ENCODE measurements around the gene EFNA5. TPM values are rescaled to one million over a fixed set of nuclear protein-coding genes. Genes with fewer than 3 reads are reported as not detected.

The EFNA5 gene
- total RNA-seq, 1 experiment from 2014 or later, result 1.5 TPM

GRCh38 chr5:107457881-107458280 is 212.9 kb downstream of the EFNA5 start:
- Histone ChIP-seq H3K36me3 (ENCODE audit: control insufficient read depth, insufficient read depth, low read length) (no peaks in the 10 kb centered on the region), H3K27me3 (replicated peaks; ENCODE audit: control insufficient read depth, insufficient read depth, low read length) (no peaks in the 10 kb centered on the region), H3K4me1 (peaks cover 34% of the 10 kb centered on the region), H3K4me3 (ENCODE audit: low read depth, low read length) (no peak overlapping the region), H3K9me3 (no peaks in the 10 kb centered on the region)
- Mint-ChIP-seq H3K27me3 (ENCODE audit: insufficient read depth, unreplicated experiment) (no peaks in the 10 kb centered on the region), H3K9me3 (ENCODE audit: unreplicated experiment) (no peaks in the 10 kb centered on the region), H3K4me3 (ENCODE audit: unreplicated experiment) (no peak overlapping the region), H3K36me3 (ENCODE audit: insufficient read depth, unreplicated experiment) (no peaks in the 10 kb centered on the region), H3K4me1 (ENCODE audit: low read depth, unreplicated experiment) (peaks cover 42% of the 10 kb centered on the region), H3K27ac (ENCODE audit: unreplicated experiment) (no peak overlapping the region)
- intact Hi-C loops (cut with micrococcal nuclease; ENCODE audit: unreplicated experiment), result loop anchor here (5.0 kb wide), 2 partner anchors 76 to 114 kb away; no protein-coding TSS in a partner anchor
- POLR2A ChIA-PET, result no interaction called here
- no TSS peak for BruUV-seq (replicated peaks)
- CTCF ChIA-PET, result no interaction called here
- no peak for DNase-seq
- TF ChIP-seq, protein P1, sequence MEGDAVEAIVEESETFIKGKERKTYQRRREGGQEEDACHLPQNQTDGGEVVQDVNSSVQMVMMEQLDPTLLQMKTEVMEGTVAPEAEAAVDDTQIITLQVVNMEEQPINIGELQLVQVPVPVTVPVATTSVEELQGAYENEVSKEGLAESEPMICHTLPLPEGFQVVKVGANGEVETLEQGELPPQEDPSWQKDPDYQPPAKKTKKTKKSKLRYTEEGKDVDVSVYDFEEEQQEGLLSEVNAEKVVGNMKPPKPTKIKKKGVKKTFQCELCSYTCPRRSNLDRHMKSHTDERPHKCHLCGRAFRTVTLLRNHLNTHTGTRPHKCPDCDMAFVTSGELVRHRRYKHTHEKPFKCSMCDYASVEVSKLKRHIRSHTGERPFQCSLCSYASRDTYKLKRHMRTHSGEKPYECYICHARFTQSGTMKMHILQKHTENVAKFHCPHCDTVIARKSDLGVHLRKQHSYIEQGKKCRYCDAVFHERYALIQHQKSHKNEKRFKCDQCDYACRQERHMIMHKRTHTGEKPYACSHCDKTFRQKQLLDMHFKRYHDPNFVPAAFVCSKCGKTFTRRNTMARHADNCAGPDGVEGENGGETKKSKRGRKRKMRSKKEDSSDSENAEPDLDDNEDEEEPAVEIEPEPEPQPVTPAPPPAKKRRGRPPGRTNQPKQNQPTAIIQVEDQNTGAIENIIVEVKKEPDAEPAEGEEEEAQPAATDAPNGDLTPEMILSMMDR (IDR thresholded peaks at IDR 0.05; ENCODE audit: insufficient read depth in 1 of 2, low read depth in 1 of 2, low read length in 1 of 2, severe bottlenecking in 1 of 2, unreplicated experiment in 1 of 2), result no peak

DNA sequence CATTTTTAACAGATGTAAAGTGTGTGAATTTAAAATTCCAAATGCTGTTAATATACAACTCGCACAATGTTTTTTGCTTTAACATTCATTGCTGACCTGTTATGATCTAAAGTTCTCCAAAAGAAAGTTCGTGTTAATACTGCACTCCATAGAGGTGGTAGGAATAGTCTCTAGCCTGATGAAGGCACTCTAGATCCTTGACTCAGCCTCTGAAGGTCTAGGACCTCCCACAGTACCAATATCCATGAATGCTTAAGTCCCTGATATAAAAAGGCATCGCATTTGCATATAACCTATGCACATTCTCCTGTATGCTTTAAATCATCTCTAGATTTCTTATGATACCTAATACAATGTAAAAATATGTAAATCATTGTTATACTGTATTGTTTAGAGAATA is 213.6 kb downstream of the EFNA5 start:
- POLR2A ChIA-PET, result no interaction called here
- Mint-ChIP-seq H3K4me1 (ENCODE audit: low read depth, unreplicated experiment) (peaks cover 36% of the 10 kb centered on the region), H3K4me3 (ENCODE audit: unreplicated experiment) (no peak overlapping the region), H3K27ac (ENCODE audit: unreplicated experiment) (no peak overlapping the region), H3K9me3 (ENCODE audit: unreplicated experiment) (no peaks in the 10 kb centered on the region), H3K36me3 (ENCODE audit: insufficient read depth, unreplicated experiment) (no peaks in the 10 kb centered on the region), H3K27me3 (ENCODE audit: insufficient read depth, unreplicated experiment) (no peaks in the 10 kb centered on the region)
- Histone ChIP-seq H3K4me1 (peaks cover 34% of the 10 kb centered on the region), H3K27me3 (replicated peaks; ENCODE audit: control insufficient read depth, insufficient read depth, low read length) (no peaks in the 10 kb centered on the region), H3K4me3 (ENCODE audit: low read depth, low read length) (no peak overlapping the region), H3K9me3 (no peaks in the 10 kb centered on the region), H3K36me3 (ENCODE audit: control insufficient read depth, insufficient read depth, low read length) (no peaks in the 10 kb centered on the region)
- TF ChIP-seq, protein P1 (IDR thresholded peaks at IDR 0.05; ENCODE audit: insufficient read depth in 1 of 2, low read depth in 1 of 2, low read length in 1 of 2, severe bottlenecking in 1 of 2, unreplicated experiment in 1 of 2), result no peak
- no TSS peak for BruUV-seq (replicated peaks)
- DNase-seq, result no peak
- intact Hi-C loops (cut with micrococcal nuclease; ENCODE audit: unreplicated experiment), result loop anchor here (5.0 kb wide), 2 partner anchors 75 to 115 kb away; no protein-coding TSS in a partner anchor
- CTCF ChIA-PET, result interaction anchor here (1.4 kb wide), 1 partner anchor 115 kb away, joined by 3 read pairs; no protein-coding TSS in a partner anchor

DNA sequence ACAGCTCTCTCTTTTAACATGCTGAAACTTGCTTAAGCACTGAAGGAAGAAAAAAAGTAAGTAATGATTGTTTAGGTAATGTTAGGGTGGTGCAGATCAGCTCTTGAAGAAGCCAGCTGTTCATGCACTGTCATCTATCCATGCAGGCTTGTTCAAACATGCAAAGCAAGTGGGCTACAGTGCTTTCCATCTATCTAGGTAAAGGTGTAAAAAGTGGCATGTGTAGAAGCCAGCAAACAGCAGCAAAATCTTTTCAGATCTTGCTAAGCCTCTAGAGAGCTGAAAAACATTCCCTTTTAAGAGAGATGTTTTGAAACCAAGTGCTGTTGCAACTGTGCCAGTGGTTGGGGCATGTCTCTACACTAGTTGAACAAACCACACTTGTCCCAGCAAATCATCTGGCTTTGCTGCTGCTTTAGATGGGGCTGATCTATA is 214.4 kb downstream of the EFNA5 start:
- Histone ChIP-seq H3K9me3 (no peaks in the 10 kb centered on the region), H3K36me3 (ENCODE audit: control insufficient read depth, insufficient read depth, low read length) (no peaks in the 10 kb centered on the region), H3K27me3 (replicated peaks; ENCODE audit: control insufficient read depth, insufficient read depth, low read length) (no peaks in the 10 kb centered on the region), H3K4me1 (peaks cover 34% of the 10 kb centered on the region), H3K4me3 (ENCODE audit: low read depth, low read length) (no peak overlapping the region)
- Mint-ChIP-seq H3K36me3 (ENCODE audit: insufficient read depth, unreplicated experiment) (peaks cover 5% of the 10 kb centered on the region), H3K4me3 (ENCODE audit: unreplicated experiment) (no peak overlapping the region), H3K4me1 (ENCODE audit: low read depth, unreplicated experiment) (peaks cover 27% of the 10 kb centered on the region), H3K9me3 (ENCODE audit: unreplicated experiment) (no peaks in the 10 kb centered on the region), H3K27ac (ENCODE audit: unreplicated experiment) (no peak overlapping the region), H3K27me3 (ENCODE audit: insufficient read depth, unreplicated experiment) (no peaks in the 10 kb centered on the region)
- intact Hi-C loops (cut with micrococcal nuclease; ENCODE audit: unreplicated experiment), result loop anchor here (5.0 kb wide), 2 partner anchors 74 to 116 kb away; no protein-coding TSS in a partner anchor
- ChIA-PET CTCF (interaction anchor here (1.4 kb wide), 1 partner anchor 116 kb away, joined by 3 read pairs; no protein-coding TSS in a partner anchor), POLR2A (no interaction called here)
- TF ChIP-seq, protein P1 (IDR thresholded peaks at IDR 0.05; ENCODE audit: insufficient read depth in 1 of 2, low read depth in 1 of 2, low read length in 1 of 2, severe bottlenecking in 1 of 2, unreplicated experiment in 1 of 2), result no peak
- no TSS peak for BruUV-seq (replicated peaks)
- no peak for DNase-seq
